GM23338 (cell line): Measurements from ENCODE around the gene LRRC63. TPM values are rescaled to one million over a fixed set of nuclear protein-coding genes. Genes with fewer than 3 reads are reported as not detected.

ENCODE experiments used
- ATAC-seq: fragments of 200-7000 bp; cut with Tn5 transposase; 3 replicates; pipeline ENCODE4 v1.9.1; 2020
- DNase-seq: peaks from one replicate; pipeline ENCODE4 v3.0.0-alpha.2; 2015; ENCODE audit warnings: low spot score
- H2AFZ ChIP-seq: fragments of 200-600 bp; sonication (generic); 2 replicates; pipeline ENCODE4 v1.8.0; 2016; ENCODE audit warnings: antibody characterized with exemption, mild to moderate bottlenecking, moderate library complexity
- H3F3A ChIP-seq: fragments of 200-600 bp; sonication (generic); replicated peaks from 2 replicates; pipeline ENCODE4 v1.8.0; 2017; ENCODE audit warnings: antibody characterized with exemption, mixed run types, low read depth
- H3K27ac ChIP-seq: fragments of 200-600 bp; sonication (generic); 2 replicates; pipeline ENCODE4 v1.6.1; 2016; ENCODE audit warnings: low read depth
- H3K27me3 ChIP-seq: fragments of 200-600 bp; sonication (generic); 2 replicates; pipeline ENCODE4 v1.8.0; 2016; ENCODE audit warnings: mild to moderate bottlenecking, mixed run types, moderate library complexity; ENCODE audit not compliant: insufficient read depth
- H3K36me3 ChIP-seq: fragments of 200-600 bp; sonication (generic); 2 replicates; pipeline ENCODE4 v1.8.0; 2016; ENCODE audit warnings: mild to moderate bottlenecking; ENCODE audit not compliant: insufficient read depth
- H3K4me1 ChIP-seq: fragments of 200-600 bp; sonication (generic); 2 replicates; pipeline ENCODE4 v1.8.0; 2016; ENCODE audit warnings: mild to moderate bottlenecking, moderate library complexity; ENCODE audit not compliant: insufficient read depth
- H3K4me2 ChIP-seq: fragments of 200-600 bp; sonication (generic); 2 replicates; pipeline ENCODE4 v1.7.1; 2017; ENCODE audit warnings: mixed run types
- H3K4me3 ChIP-seq: fragments of 200-600 bp; sonication (generic); 2 replicates; pipeline ENCODE4 v1.6.1; 2016; ENCODE audit warnings: mixed run types
- H3K79me2 ChIP-seq: fragments of 200-600 bp; sonication (generic); replicated peaks from 2 replicates; pipeline ENCODE4 v1.8.0; 2017; ENCODE audit warnings: mild to moderate bottlenecking; ENCODE audit not compliant: insufficient read depth
- H3K9me2 ChIP-seq: fragments of 200-600 bp; sonication (generic); 2 replicates; pipeline ENCODE4 v1.8.0; 2017; ENCODE audit not compliant: insufficient read depth
- H4K20me1 ChIP-seq: fragments of 200-600 bp; sonication (generic); replicated peaks from 2 replicates; pipeline ENCODE4 v1.8.0; 2017; ENCODE audit warnings: mild to moderate bottlenecking; ENCODE audit not compliant: insufficient read depth
- H3K27ac Mint-ChIP-seq: 2 replicates; pipeline ENCODE4 v1.8.0; 2020; ENCODE audit warnings: inconsistent platforms, mild to moderate bottlenecking, moderate library complexity, mixed read lengths
- H3K27me3 Mint-ChIP-seq: 3 replicates; pipeline ENCODE4 v1.8.0; 2022; ENCODE audit warnings: low read depth, mild to moderate bottlenecking, moderate library complexity, mixed read lengths, inconsistent platforms; ENCODE audit not compliant: insufficient read depth, poor library complexity
- H3K36me3 Mint-ChIP-seq: 3 replicates; pipeline ENCODE4 v1.8.0; 2021; ENCODE audit warnings: low read depth, mild to moderate bottlenecking, inconsistent platforms, moderate library complexity, mixed read lengths
- H3K4me1 Mint-ChIP-seq: 3 replicates; pipeline ENCODE4 v1.8.0; 2020; ENCODE audit warnings: mild to moderate bottlenecking, inconsistent platforms, mixed read lengths
- H3K4me3 Mint-ChIP-seq: 3 replicates; pipeline ENCODE4 v1.8.0; 2021; ENCODE audit warnings: moderate library complexity, mild to moderate bottlenecking, inconsistent platforms, mixed read lengths
- H3K9me3 Mint-ChIP-seq: 3 replicates; pipeline ENCODE4 v1.8.0; 2020; ENCODE audit warnings: moderate library complexity, mild to moderate bottlenecking, inconsistent platforms, mixed read lengths
- CREB1 ChIP-seq: fragments of 250-450 bp; sonication (Bioruptor Pico); IDR thresholded peaks from 2 replicates; pipeline ENCODE4 v1.5.0; 2020; ENCODE audit warnings: low read depth, mild to moderate bottlenecking, moderate library complexity
- CTCF ChIP-seq, 2 experiments: fragments of 200-600 bp in 1 of 2; sonication (generic) in 1 of 2; conservative IDR thresholded peaks; 2 replicates each; pipeline versions ENCODE4 v1.5.1 to v1.6.1; 2016 to 2017; ENCODE audit warnings: antibody characterized with exemption in 2 of 2, low read depth in 2 of 2, mild to moderate bottlenecking in 2 of 2, moderate library complexity in 1 of 2
- ETS1 ChIP-seq: IDR thresholded peaks from 2 replicates; pipeline ENCODE4 v1.6.1; 2016; ENCODE audit warnings: antibody characterized with exemption
- EZH2 ChIP-seq: fragments of 200-600 bp; sonication (generic); IDR thresholded peaks from one replicate; pipeline ENCODE4 v1.8.0; 2017; ENCODE audit warnings: antibody characterized with exemption, mild to moderate bottlenecking, low read depth; ENCODE audit not compliant: unreplicated experiment
- EZH2phosphoT487 ChIP-seq: fragments of 200-600 bp; sonication (generic); IDR thresholded peaks from one replicate; pipeline ENCODE4 v1.8.1; 2018; ENCODE audit warnings: antibody characterized with exemption; ENCODE audit not compliant: unreplicated experiment
- JUNB ChIP-seq: IDR thresholded peaks from one replicate; pipeline ENCODE4 v1.6.1; 2016; ENCODE audit warnings: antibody characterized with exemption; ENCODE audit not compliant: unreplicated experiment
- NANOG ChIP-seq: IDR thresholded peaks from 2 replicates; pipeline ENCODE4 v1.6.1; 2016; ENCODE audit warnings: antibody characterized with exemption, borderline replicate concordance
- POLR2AphosphoS5 ChIP-seq: IDR thresholded peaks from 2 replicates; pipeline ENCODE4 v1.6.1; 2016; ENCODE audit warnings: antibody characterized with exemption, low read depth
- REST ChIP-seq: IDR thresholded peaks from one replicate; pipeline ENCODE4 v1.6.1; 2018; ENCODE audit warnings: antibody characterized with exemption; ENCODE audit not compliant: unreplicated experiment
- STAT1 ChIP-seq: IDR thresholded peaks from one replicate; pipeline ENCODE4 v1.6.1; 2016; ENCODE audit warnings: antibody characterized with exemption; ENCODE audit not compliant: unreplicated experiment
- ZNF114 ChIP-seq: fragments of 250-450 bp; sonication (Bioruptor Pico); IDR thresholded peaks from 2 replicates; pipeline ENCODE4 v1.5.0; 2020; ENCODE audit warnings: mild to moderate bottlenecking, moderate library complexity
- polyA plus RNA-seq: library from polyadenylated mRNA; unstranded; fragments of >200 nt; fragmentation: Nextera tagmentation; extraction: Ambion mirVana; gene quantifications from 2 replicates; pipeline ENCODE4 v1.2.1, GENCODE V29; 2016
- total RNA-seq: library from RNA; depleted of rRNA; stranded (reverse); fragments of >200 nt; shearing (Covaris generic); gene quantifications from 2 replicates; pipeline ENCODE4 v1.2.3, GENCODE V29; 2014

Gene LRRC63
- total and polyA plus RNA-seq, 2 experiments from 2014 or later, result not detected

GRCh38 chr13:46313024-46313423 is 101.3 kb downstream of the LRRC63 start (continued):
- TF ChIP-seq JUNB (no peak), REST (no peak), EZH2phosphoT487 (no peak)

- H3K27me3 Mint-ChIP-seq, result peaks cover 2% of the 10 kb centered on the region
- H3K27ac Mint-ChIP-seq, result no peak overlapping the region
- Histone ChIP-seq H3F3A (no peaks in the 10 kb centered on the region), H3K27ac (no peak overlapping the region), H3K27me3 (no peaks in the 10 kb centered on the region), H3K79me2 (no peaks in the 10 kb centered on the region), H3K4me1 (no peaks in the 10 kb centered on the region), H3K4me3 (no peak overlapping the region), H3K36me3 (no peaks in the 10 kb centered on the region; the same call in 1 of the 2 replicates), H3K4me2 (no peak overlapping the region), H3K9me2 (peaks cover 19% of the 10 kb centered on the region), H2AFZ (no peak overlapping the region), H4K20me1 (no peaks in the 10 kb centered on the region)
- no peaks in the 10 kb centered on the region for H3K36me3 Mint-ChIP-seq
- H3K4me3 Mint-ChIP-seq, result no peak overlapping the region
- ATAC-seq, result no peak
- H3K9me3 Mint-ChIP-seq, result no peaks in the 10 kb centered on the region
- DNase-seq, result no peak
- no peaks in the 10 kb centered on the region for H3K4me1 Mint-ChIP-seq
- no peak for TF ChIP-seq ZNF114 (CRISPR knock-in tag)
- TF ChIP-seq REST, result no peak
- no peak for TF ChIP-seq CTCF (conservative IDR thresholded peaks at IDR 0.05; ENCODE audit: low read depth in 2 of 2)
- TF ChIP-seq ETS1, result no peak
- no peak for TF ChIP-seq STAT1
- TF ChIP-seq POLR2AphosphoS5, result no peak
- TF ChIP-seq EZH2, result no peak
- TF ChIP-seq CREB1 (CRISPR knock-in tag), result no peak
- no peak for TF ChIP-seq EZH2phosphoT487
- TF ChIP-seq JUNB, result no peak
- no peak for TF ChIP-seq NANOG
Observed at GRCh38 chr13:46313432-46314257, 101.9 kb downstream of the LRRC63 start.
